H1 (cell line): ENCODE results near the gene SLC11A1. TPM values are rescaled to one million over a fixed set of nuclear protein-coding genes. Genes with fewer than 3 reads are reported as not detected.

Source experiments
- CTCF ChIA-PET: fragments of 300-600 bp; sonication (Branson Sonifier 250); formaldehyde crosslinking; loops from one replicate; lab custom pipeline; 2021; ENCODE audit not compliant: partially characterized antibody; lab: Charles Lee
- POLR2A ChIA-PET: fragments of 300-600 bp; sonication (Branson Sonifier 250); formaldehyde crosslinking; loops from one replicate; lab custom pipeline; 2021; ENCODE audit warnings: inconsistent platforms; ENCODE audit not compliant: partially characterized antibody; lab: Charles Lee
- DNase-seq, 2 experiments: peaks; one replicate each; pipeline versions ENCODE4 v3.0.0 to v3.0.0-alpha.2; 2010 to 2022; ENCODE audit warnings: low spot score in 2 of 2, low read depth in 1 of 2, mixed read lengths in 1 of 2
- FAIRE-seq: peaks from 2 replicates; lab custom pipeline; 2011; peaks lifted over from hg19 to GRCh38; lab: Jason Lieb, UNC
- H2AFZ ChIP-seq: 2 replicates; pipeline ENCODE4 v1.8.1; 2012; ENCODE audit warnings: low read length, inconsistent platforms
- H2AK5ac ChIP-seq: 2 replicates; pipeline ENCODE4 v1.6.1; 2013; ENCODE audit warnings: low read depth, low read length
- H2BK120ac ChIP-seq: replicated peaks from 2 replicates; pipeline ENCODE3; 2013; ENCODE audit warnings: low read depth, low read length, inconsistent platforms
- H2BK12ac ChIP-seq: 2 replicates; pipeline ENCODE4 v1.6.1; 2013; ENCODE audit warnings: low read depth, low read length
- H2BK15ac ChIP-seq: 2 replicates; pipeline ENCODE4 v1.6.1; 2013; ENCODE audit warnings: low read length
- H2BK20ac ChIP-seq: 2 replicates; pipeline ENCODE4 v1.6.1; 2013; ENCODE audit warnings: low read length
- H2BK5ac ChIP-seq: 2 replicates; pipeline ENCODE4 v1.6.1; 2013; ENCODE audit warnings: low read depth, low read length
- H3K14ac ChIP-seq: 2 replicates; pipeline ENCODE4 v1.6.1; 2013; ENCODE audit warnings: inconsistent platforms; ENCODE audit not compliant: insufficient read length
- H3K18ac ChIP-seq: 2 replicates; pipeline ENCODE4 v1.6.1; 2013; ENCODE audit warnings: low read length; ENCODE audit errors: extremely low read depth
- H3K23ac ChIP-seq: 2 replicates; pipeline ENCODE4 v1.6.1; 2013; ENCODE audit warnings: inconsistent platforms; ENCODE audit not compliant: insufficient read length
- H3K23me2 ChIP-seq: 2 replicates; pipeline ENCODE4 v1.6.1; 2013; ENCODE audit warnings: low read depth, low read length
- H3K27ac ChIP-seq: 2 replicates; pipeline ENCODE4 v1.6.1; 2011; ENCODE audit warnings: low read depth, low read length, inconsistent platforms
- H3K27me3 ChIP-seq, 4 experiments: replicated peaks in 1 of 4; 1 replicate in 1 of 4; 2 replicates in 3 of 4; pipeline versions ENCODE4 v1.6.1 to v1.8.1; 2011 to 2013; ENCODE audit warnings: low read length in 3 of 4, mild to moderate bottlenecking in 3 of 4, inconsistent platforms in 2 of 4, mixed read lengths in 2 of 4, moderate library complexity in 1 of 4; ENCODE audit not compliant: control insufficient read depth in 3 of 4, insufficient read depth in 3 of 4; ENCODE audit errors: extremely low read depth in 1 of 4
- H3K36me3 ChIP-seq, 4 experiments: 2 replicates each; pipeline versions ENCODE4 v1.6.1 to v1.8.1; 2011 to 2013; ENCODE audit warnings: mild to moderate bottlenecking in 4 of 4, low read length in 3 of 4, moderate library complexity in 2 of 4, control low read depth in 1 of 4, inconsistent platforms in 1 of 4; ENCODE audit not compliant: insufficient read depth in 4 of 4, control insufficient read depth in 2 of 4
- H3K4ac ChIP-seq: replicated peaks from 2 replicates; pipeline ENCODE3; 2013; ENCODE audit warnings: low read length, low read depth, mixed read lengths, inconsistent platforms; ENCODE audit not compliant: insufficient read length
- H3K4me1 ChIP-seq, 4 experiments: replicated peaks in 1 of 4; 1 replicate in 1 of 4; 2 replicates in 3 of 4; pipeline versions ENCODE4 v1.6.1 to v1.8.1; 2011 to 2013; ENCODE audit warnings: low read length in 3 of 4, inconsistent platforms in 2 of 4, mixed read lengths in 1 of 4; ENCODE audit not compliant: insufficient read depth in 4 of 4, control insufficient read depth in 3 of 4
- H3K4me2 ChIP-seq, 2 experiments: 2 replicates each; pipeline versions ENCODE4 v1.6.1 to v1.8.1; 2011 to 2013; ENCODE audit warnings: low read depth in 2 of 2, low read length in 2 of 2, control low read depth in 1 of 2, inconsistent platforms in 1 of 2, mild to moderate bottlenecking in 1 of 2; ENCODE audit not compliant: insufficient read depth in 1 of 2
- H3K4me3 ChIP-seq, 4 experiments: fragments of 200-600, 300-600 bp in 1 of 4; sonication (generic), shearing (Covaris generic), sonication (Bioruptor Twin) in 1 of 4; 2 replicates each; pipeline versions ENCODE4 v1.5.1 to v1.8.1; 2011 to 2016; ENCODE audit warnings: low read length in 4 of 4, low read depth in 3 of 4, control low read depth in 2 of 4, inconsistent platforms in 2 of 4, mild to moderate bottlenecking in 2 of 4, mixed read lengths in 1 of 4, moderate library complexity in 1 of 4; ENCODE audit not compliant: insufficient read depth in 2 of 4; ENCODE audit errors: extremely low read depth in 1 of 4
- H3K56ac ChIP-seq: replicated peaks from 2 replicates; pipeline ENCODE3; 2013; ENCODE audit warnings: low read depth, mild to moderate bottlenecking, mixed read lengths, low read length, inconsistent platforms; ENCODE audit not compliant: insufficient read length
- H3K79me1 ChIP-seq: 2 replicates; pipeline ENCODE4 v1.6.1; 2013; ENCODE audit warnings: low read depth, low read length, control low read depth
- H3K79me2 ChIP-seq, 2 experiments: 2 replicates each; pipeline versions ENCODE4 v1.6.1 to v1.8.1; 2012 to 2013; ENCODE audit warnings: low read length in 2 of 2, mild to moderate bottlenecking in 2 of 2, inconsistent platforms in 1 of 2; ENCODE audit not compliant: insufficient read depth in 2 of 2, control insufficient read depth in 1 of 2
- H3K9ac ChIP-seq, 4 experiments: replicated peaks in 1 of 4; 1 replicate in 1 of 4; 2 replicates in 3 of 4; pipeline versions ENCODE4 v1.6.1 to v1.8.1; 2011 to 2013; ENCODE audit warnings: low read depth in 3 of 4, low read length in 3 of 4, control low read depth in 2 of 4, mild to moderate bottlenecking in 2 of 4, moderate library complexity in 2 of 4, inconsistent platforms in 1 of 4; ENCODE audit errors: extremely low read depth in 1 of 4
- H3K9me3 ChIP-seq, 2 experiments: 2 replicates each; pipeline versions ENCODE4 v1.6.1 to v1.8.1; 2012 to 2013; ENCODE audit warnings: mild to moderate bottlenecking in 2 of 2, moderate library complexity in 2 of 2, control low read depth in 1 of 2, inconsistent platforms in 1 of 2, low read depth in 1 of 2, low read length in 1 of 2, mixed read lengths in 1 of 2; ENCODE audit not compliant: insufficient read depth in 2 of 2
- H4K20me1 ChIP-seq, 2 experiments: replicated peaks in 1 of 2; 2 replicates each; pipeline versions ENCODE3 to v1.8.1; 2011 to 2013; ENCODE audit warnings: inconsistent platforms in 2 of 2, low read length in 2 of 2, mild to moderate bottlenecking in 1 of 2; ENCODE audit not compliant: insufficient read depth in 2 of 2, control insufficient read depth in 1 of 2
- H4K5ac ChIP-seq: 2 replicates; pipeline ENCODE4 v1.6.1; 2013; ENCODE audit warnings: low read length, low read depth, mixed read lengths, inconsistent platforms; ENCODE audit not compliant: insufficient read length
- H4K8ac ChIP-seq: 2 replicates; pipeline ENCODE4 v1.8.0; 2013; ENCODE audit warnings: mild to moderate bottlenecking, moderate library complexity, low read length, inconsistent platforms; ENCODE audit not compliant: insufficient read depth; ENCODE audit errors: extremely low read depth
- H4K91ac ChIP-seq: replicated peaks from 2 replicates; pipeline ENCODE3; 2013; ENCODE audit warnings: low read length, mixed read lengths, inconsistent platforms; ENCODE audit not compliant: insufficient read length
- CHD2 ChIP-seq: IDR thresholded peaks from 2 replicates; pipeline ENCODE4 v1.6.1; 2012; ENCODE audit warnings: low read length, improper control_type of control experiment
- KDM4A ChIP-seq: IDR thresholded peaks from one replicate; pipeline ENCODE4 v1.7.1; 2012; ENCODE audit warnings: low read depth, mild to moderate bottlenecking, moderate library complexity, low read length, inconsistent platforms; ENCODE audit not compliant: severe bottlenecking
- PHF8 ChIP-seq: fragments of 200-600 bp; sonication (generic); conservative IDR thresholded peaks from 2 replicates; pipeline ENCODE4 v1.7.1; 2012; ENCODE audit warnings: low read depth, mild to moderate bottlenecking, inconsistent platforms, low read length, moderate library complexity
- POLR2AphosphoS5 ChIP-seq: IDR thresholded peaks from 2 replicates; pipeline ENCODE4 v1.6.1; 2011; ENCODE audit warnings: low read depth, low read length
- TBP ChIP-seq: IDR thresholded peaks from 2 replicates; pipeline ENCODE4 v1.6.1; 2011; ENCODE audit warnings: low read depth, low read length, improper control_type of control experiment
- WGBS, 2 experiments: shearing (Covaris generic) in 1 of 2; methylation state at CpG; one replicate each; pipeline versions ENCODE4 v1.1.6 to v1.1.7; 2013 to 2015; ENCODE audit warnings: low lambda C conversion rate in 2 of 2, mixed read lengths in 2 of 2, inconsistent platforms in 1 of 2, low coverage in 1 of 2, missing lambda C conversion rate in 1 of 2; ENCODE audit not compliant: insufficient replicate concordance in 2 of 2, insufficient coverage in 1 of 2, insufficient read length in 1 of 2; ENCODE audit errors: extremely low coverage in 1 of 2, missing lambda C conversion rate in 1 of 2; 5-methylcytosine and 5-hydroxymethylcytosine counted together
- polyA plus RNA-seq, 7 experiments: library from polyadenylated mRNA; depleted of rRNA in 3 of 7; stranded (reverse) in 5 of 7; unstranded in 2 of 7; fragments of >200 nt in 5 of 7; fragments of 200-250 nt in 2 of 7; gene quantifications; 1 replicate in 5 of 7; 2 replicates in 1 of 7; 4 replicates in 1 of 7; pipeline versions ENCODE4 v1.2.1 to v1.2.3, GENCODE V29; 2011 to 2013; ENCODE audit warnings: missing spikeins in 2 of 7, mixed read lengths in 2 of 7
- total RNA-seq: library from RNA; stranded (reverse); fragmentation: NEBNext Ultra II Directional; extraction: Animal tissue kit (Norgen Biotek cat#: 25700); gene quantifications from 2 replicates; pipeline ENCODE4 v1.2.1, GENCODE V29; 2021
- TF ChIP-seq, protein P1 (sequence below): IDR thresholded peaks from 2 replicates; pipeline ENCODE4 v1.6.1; 2012; ENCODE audit warnings: inconsistent platforms

Gene SLC11A1
- total and polyA plus RNA-seq, 2 of the 8 experiments (the other 6 are each of a cell fraction or from before 2014, with no cell fraction given), result 0.20 to 0.43 TPM

DNA sequence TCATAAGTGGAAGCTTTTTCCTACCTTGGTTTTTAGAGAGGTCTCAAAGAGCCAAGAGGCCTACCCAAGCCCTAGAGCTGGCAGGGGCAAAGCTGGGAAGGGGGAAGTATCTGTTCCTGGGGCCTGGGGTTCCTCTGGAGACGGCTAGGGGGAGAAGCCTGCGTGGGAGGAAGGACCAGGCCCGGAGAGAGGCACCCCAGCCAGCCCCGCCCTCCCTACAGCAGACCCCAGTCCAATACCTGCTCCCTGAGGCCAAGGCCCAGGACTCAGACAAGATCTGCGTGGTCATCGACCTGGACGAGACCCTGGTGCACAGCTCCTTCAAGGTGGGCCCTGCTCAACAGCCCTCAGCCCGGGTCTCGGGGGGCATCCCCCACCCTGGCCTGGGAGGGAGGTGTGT lies 19.8 kb downstream of the SLC11A1 start:
- H2AFZ ChIP-seq, result no peak overlapping the region
- 73% methylated on average over 9 of the region's 9 CpGs; no CpG with 5 or more reads in 1 of the 2 experiments for WGBS, 2 experiments
- no peaks in the 10 kb centered on the region for H3K9me3 ChIP-seq
- no peak overlapping the region for H4K91ac ChIP-seq
- DNase-seq, result no peak
- no peak overlapping the region for H3K9ac ChIP-seq
- H2BK5ac ChIP-seq, result no peak overlapping the region
- no peak overlapping the region for H2BK120ac ChIP-seq
- ChIA-PET CTCF (interaction anchor here (0.6 to 2.7 kb wide), 8 partner anchors 45 to 130 kb away, joined by 3 to 8 read pairs (median 4); no protein-coding TSS in a partner anchor), POLR2A (interaction anchor here (4.5 to 5.5 kb wide), 2 partner anchors 6 to 131 kb away, joined by 16 to 35 read pairs; partner anchors contain the start of genes AAMP and PNKD)
- H3K36me3 ChIP-seq, result peaks cover 0 to 11% (median 4%) of the 10 kb centered on the region in 4 experiments; a peak in 2 of 8 replicates
- no peaks in the 10 kb centered on the region for H3K79me1 ChIP-seq
- H3K14ac ChIP-seq, result no peak overlapping the region
- no peak overlapping the region for H3K18ac ChIP-seq
- no peak overlapping the region for H3K4ac ChIP-seq
- no peaks in the 10 kb centered on the region for H3K79me2 ChIP-seq
- H4K20me1 ChIP-seq, result peaks cover 0 to 2% of the 10 kb centered on the region in 2 experiments
- H3K23me2 ChIP-seq, result peaks cover 24% of the 10 kb centered on the region; the same call in 1 of the 2 replicates
- H2BK12ac ChIP-seq, result no peak overlapping the region
- H3K27me3 ChIP-seq, result peaks cover 17 to 27% (median 26%) of the 10 kb centered on the region in 4 experiments
- FAIRE-seq, result no peak
- no peak overlapping the region for H2BK15ac ChIP-seq
- no peak overlapping the region for H2AK5ac ChIP-seq
- H4K8ac ChIP-seq, result no peak overlapping the region
- no peak overlapping the region for H2BK20ac ChIP-seq
- no peak overlapping the region for H4K5ac ChIP-seq
- H3K23ac ChIP-seq, result no peak overlapping the region
- H3K56ac ChIP-seq, result no peak overlapping the region
- H3K4me3 ChIP-seq, result no peak overlapping the region
- H3K4me1 ChIP-seq, result peaks cover 8 to 42% (median 32%) of the 10 kb centered on the region in 4 experiments
- H3K27ac ChIP-seq, result no peak overlapping the region
- H3K4me2 ChIP-seq, result no peak overlapping the region; a peak in 1 of 4 replicates
- TF ChIP-seq KDM4A (no peak), PHF8 (no peak), POLR2AphosphoS5 (no peak), CHD2 (no peak), TBP (no peak)
- TF ChIP-seq, protein P1, sequence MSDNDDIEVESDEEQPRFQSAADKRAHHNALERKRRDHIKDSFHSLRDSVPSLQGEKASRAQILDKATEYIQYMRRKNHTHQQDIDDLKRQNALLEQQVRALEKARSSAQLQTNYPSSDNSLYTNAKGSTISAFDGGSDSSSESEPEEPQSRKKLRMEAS, result no peak
